Endothelial cell (in vitro differentiated cells): Measurements from ENCODE around the gene P2RX5. TPM values are rescaled to one million over a fixed set of nuclear protein-coding genes. Genes with fewer than 3 reads are reported as not detected.

Experiments used
- DNase-seq: peaks from one replicate; pipeline ENCODE4 v3.0.0; 2021; ENCODE audit warnings: low spot score
- H3K27ac Mint-ChIP-seq: one replicate; pipeline ENCODE4 v1.8.0; 2021; ENCODE audit warnings: mixed read lengths, inconsistent platforms; ENCODE audit not compliant: unreplicated experiment
- H3K27me3 Mint-ChIP-seq: one replicate; pipeline ENCODE4 v1.8.0; 2021; ENCODE audit warnings: mild to moderate bottlenecking, moderate library complexity, mixed read lengths, inconsistent platforms; ENCODE audit not compliant: unreplicated experiment
- H3K36me3 Mint-ChIP-seq: one replicate; pipeline ENCODE4 v1.8.0; 2021; ENCODE audit warnings: mild to moderate bottlenecking, low read depth, mixed read lengths, inconsistent platforms; ENCODE audit not compliant: unreplicated experiment
- H3K4me1 Mint-ChIP-seq: one replicate; pipeline ENCODE4 v1.8.0; 2021; ENCODE audit warnings: mild to moderate bottlenecking, mixed read lengths, inconsistent platforms; ENCODE audit not compliant: unreplicated experiment
- H3K4me3 Mint-ChIP-seq: one replicate; pipeline ENCODE4 v1.8.0; 2021; ENCODE audit warnings: mild to moderate bottlenecking, mixed read lengths, inconsistent platforms; ENCODE audit not compliant: unreplicated experiment
- H3K9me3 Mint-ChIP-seq: one replicate; pipeline ENCODE4 v1.8.0; 2021; ENCODE audit warnings: mixed read lengths, inconsistent platforms; ENCODE audit not compliant: unreplicated experiment
- total RNA-seq: library from RNA; stranded (reverse); fragmentation: NEBNext Ultra II Directional; extraction: Animal tissue kit (Norgen Biotek cat#: 25700); gene quantifications from one replicate; pipeline ENCODE4 v1.2.1, GENCODE V29; 2021; ENCODE audit not compliant: unreplicated experiment
- TF ChIP-seq, protein P1 (sequence below): fragments of 200-600 bp; sonication (generic); IDR thresholded peaks from one replicate; pipeline ENCODE4 v1.5.0; 2021; ENCODE audit warnings: antibody characterized with exemption; ENCODE audit not compliant: unreplicated experiment

The P2RX5 gene
- total RNA-seq, 1 donor from 2014 or later, result 0.36 TPM

DNA sequence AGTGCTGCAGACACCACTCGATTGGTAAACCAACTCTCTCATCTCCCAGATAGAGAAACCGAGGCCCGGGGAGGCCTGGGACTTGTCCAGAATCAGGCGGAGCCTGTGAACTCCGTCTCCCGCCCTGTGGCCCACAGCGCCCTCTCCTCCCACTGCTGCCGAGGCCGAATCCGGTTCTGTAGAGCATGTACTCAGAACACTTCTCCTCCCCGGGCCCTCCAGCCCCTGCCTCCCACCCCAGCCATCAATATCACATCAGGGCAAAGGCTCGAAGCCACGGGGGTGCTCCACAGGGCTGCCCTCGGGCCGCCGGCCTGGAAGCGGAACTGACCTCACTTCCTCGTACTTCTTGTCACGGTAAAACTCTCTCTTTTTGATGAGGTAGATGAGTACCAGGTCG, 14.4 kb downstream of the P2RX5 start:
- no peak overlapping the region for H3K27ac Mint-ChIP-seq
- no peaks in the 10 kb centered on the region for H3K9me3 Mint-ChIP-seq
- no peak overlapping the region for H3K4me3 Mint-ChIP-seq
- TF ChIP-seq, protein P1, sequence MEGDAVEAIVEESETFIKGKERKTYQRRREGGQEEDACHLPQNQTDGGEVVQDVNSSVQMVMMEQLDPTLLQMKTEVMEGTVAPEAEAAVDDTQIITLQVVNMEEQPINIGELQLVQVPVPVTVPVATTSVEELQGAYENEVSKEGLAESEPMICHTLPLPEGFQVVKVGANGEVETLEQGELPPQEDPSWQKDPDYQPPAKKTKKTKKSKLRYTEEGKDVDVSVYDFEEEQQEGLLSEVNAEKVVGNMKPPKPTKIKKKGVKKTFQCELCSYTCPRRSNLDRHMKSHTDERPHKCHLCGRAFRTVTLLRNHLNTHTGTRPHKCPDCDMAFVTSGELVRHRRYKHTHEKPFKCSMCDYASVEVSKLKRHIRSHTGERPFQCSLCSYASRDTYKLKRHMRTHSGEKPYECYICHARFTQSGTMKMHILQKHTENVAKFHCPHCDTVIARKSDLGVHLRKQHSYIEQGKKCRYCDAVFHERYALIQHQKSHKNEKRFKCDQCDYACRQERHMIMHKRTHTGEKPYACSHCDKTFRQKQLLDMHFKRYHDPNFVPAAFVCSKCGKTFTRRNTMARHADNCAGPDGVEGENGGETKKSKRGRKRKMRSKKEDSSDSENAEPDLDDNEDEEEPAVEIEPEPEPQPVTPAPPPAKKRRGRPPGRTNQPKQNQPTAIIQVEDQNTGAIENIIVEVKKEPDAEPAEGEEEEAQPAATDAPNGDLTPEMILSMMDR, result no peak
- no peaks in the 10 kb centered on the region for H3K4me1 Mint-ChIP-seq
- H3K36me3 Mint-ChIP-seq, result no peaks in the 10 kb centered on the region
- no peak for DNase-seq
- H3K27me3 Mint-ChIP-seq, result peaks cover 6% of the 10 kb centered on the region

DNA sequence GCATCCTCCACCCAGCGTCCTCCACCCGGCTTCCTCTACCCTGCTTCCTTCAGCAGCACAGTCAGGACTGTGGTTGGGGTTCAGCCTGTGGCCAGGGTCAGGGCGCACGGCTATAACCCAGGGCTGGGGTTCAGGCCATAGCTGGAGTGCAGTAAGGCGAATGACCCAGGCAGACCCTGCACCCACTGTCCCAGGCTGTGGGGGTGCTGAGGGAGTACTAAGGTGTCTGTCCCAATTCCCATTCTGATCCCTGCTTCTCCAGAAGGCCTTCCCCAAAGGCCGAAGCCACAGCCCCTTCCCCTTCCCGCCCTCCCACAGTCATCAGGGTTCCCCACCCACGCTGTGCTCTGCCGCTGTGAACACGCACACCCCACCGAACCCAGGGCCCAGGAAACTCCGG, 14.9 kb downstream of the P2RX5 start:
- Mint-ChIP-seq H3K9me3 (no peaks in the 10 kb centered on the region), H3K4me1 (no peaks in the 10 kb centered on the region), H3K36me3 (no peaks in the 10 kb centered on the region), H3K4me3 (no peak overlapping the region), H3K27me3 (peaks cover 6% of the 10 kb centered on the region), H3K27ac (no peak overlapping the region)
- DNase-seq, result no peak
- TF ChIP-seq, protein P1, result no peak

DNA sequence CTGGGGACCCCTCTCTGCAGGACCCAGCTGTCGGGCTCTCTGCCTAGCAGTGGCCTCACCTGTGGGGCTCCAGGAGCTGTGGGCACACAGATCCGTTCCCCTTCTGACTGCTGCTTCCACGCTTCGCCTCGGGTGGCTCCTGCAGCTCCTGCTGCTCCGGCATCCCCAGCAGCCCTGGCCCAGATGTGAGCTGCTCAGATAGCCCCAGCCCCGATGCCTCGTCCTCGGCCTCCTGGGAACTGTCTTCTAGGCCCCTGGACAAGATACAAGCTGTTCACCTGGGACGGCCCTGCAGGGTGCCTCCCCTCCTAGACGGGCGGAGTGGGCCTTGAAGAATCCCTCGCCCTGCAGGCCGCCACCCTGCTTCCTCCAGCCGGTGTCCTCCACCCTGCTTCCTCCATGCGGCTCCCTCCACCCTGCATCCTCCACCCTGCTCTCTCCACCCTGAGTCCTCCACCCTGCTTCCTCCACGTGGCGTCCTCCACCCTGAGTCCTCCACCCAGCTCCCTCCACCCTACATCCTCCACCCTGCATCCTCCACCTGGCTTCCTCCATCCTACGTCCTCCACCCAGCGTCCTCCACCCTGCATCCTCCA, 16.3 kb downstream of the P2RX5 start:
- Mint-ChIP-seq H3K4me3 (no peak overlapping the region), H3K36me3 (no peaks in the 10 kb centered on the region), H3K27me3 (peaks cover 3% of the 10 kb centered on the region), H3K4me1 (no peaks in the 10 kb centered on the region), H3K9me3 (no peaks in the 10 kb centered on the region), H3K27ac (no peak overlapping the region)
- TF ChIP-seq, protein P1, result no peak
- no peak for DNase-seq

DNA sequence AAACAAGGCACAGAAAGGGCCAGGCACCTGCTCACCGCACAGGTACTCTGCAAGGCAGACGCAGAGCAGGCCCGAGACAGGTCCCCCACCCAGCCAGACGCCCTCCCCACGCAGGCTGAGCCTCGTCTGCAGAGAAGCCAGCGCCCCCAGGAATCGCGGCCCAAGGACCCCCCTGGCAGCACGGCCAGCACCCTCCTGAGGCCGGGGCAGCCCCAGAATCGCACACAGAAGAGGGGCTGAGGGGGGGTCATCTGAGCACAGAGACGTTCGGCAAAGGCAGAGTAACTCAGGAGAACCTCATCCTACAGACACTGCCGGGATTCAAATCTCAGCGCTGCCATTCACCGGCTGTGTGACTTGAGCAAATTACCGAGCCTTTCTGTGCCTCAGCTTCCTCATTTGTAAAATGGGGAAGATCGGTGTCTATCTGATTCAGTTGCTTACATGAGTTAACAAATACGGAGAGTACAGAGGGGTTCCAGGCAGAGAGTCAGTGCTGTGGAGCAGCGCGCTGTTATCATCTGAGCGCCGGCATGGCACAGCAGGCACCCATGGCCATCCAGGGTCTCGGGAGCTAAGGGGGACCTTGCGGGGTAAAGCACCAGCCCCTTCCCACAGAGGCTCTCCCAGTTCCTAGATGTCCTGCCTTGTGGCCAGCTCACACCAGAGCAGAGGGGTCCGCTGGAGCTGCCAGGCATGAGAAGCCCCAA, 17.0 kb downstream of the P2RX5 start:
- Mint-ChIP-seq H3K9me3 (no peaks in the 10 kb centered on the region), H3K4me3 (no peak overlapping the region), H3K27me3 (peaks cover 3% of the 10 kb centered on the region), H3K27ac (no peak overlapping the region), H3K36me3 (no peaks in the 10 kb centered on the region), H3K4me1 (no peaks in the 10 kb centered on the region)
- TF ChIP-seq, protein P1, result no peak
- DNase-seq, result no peak

DNA sequence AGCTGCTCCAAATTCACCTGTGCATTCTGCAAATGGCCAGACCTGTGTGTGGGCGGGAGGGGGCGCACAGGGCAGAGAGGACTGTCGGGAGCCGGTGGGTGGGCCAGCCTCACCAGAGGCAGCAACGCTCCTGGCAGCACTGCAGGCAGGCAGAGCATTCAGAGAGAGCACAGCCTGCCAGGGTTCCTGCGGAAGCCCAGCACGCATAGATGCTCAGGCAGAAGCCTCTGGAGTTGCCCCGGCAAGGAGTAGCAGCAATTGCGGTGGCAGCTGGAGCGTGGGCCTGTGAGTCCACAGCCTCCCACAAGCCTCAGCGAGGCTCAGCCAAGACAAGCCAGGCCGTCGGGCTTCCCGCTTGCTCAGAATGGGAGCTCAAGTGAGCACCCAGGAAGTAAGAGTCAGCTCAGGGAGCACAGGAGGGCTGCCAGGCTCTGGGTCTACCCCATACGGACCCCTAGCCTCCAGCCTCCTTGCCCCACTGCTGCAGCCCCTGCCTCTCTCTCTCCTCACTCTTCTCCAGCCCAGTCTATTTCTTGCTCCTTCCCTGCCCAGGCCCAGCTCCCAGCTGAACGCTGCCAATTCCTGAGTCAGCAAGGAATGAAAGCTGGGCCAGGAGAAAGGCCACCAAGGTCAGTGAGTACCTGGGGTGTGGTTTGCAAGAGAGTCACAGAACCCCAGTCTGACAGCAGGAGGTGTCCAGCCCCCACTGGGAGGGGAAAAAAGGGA, 17.7 kb downstream of the P2RX5 start:
- H3K4me1 Mint-ChIP-seq, result no peaks in the 10 kb centered on the region
- H3K27me3 Mint-ChIP-seq, result peaks cover 3% of the 10 kb centered on the region
- H3K36me3 Mint-ChIP-seq, result no peaks in the 10 kb centered on the region
- H3K9me3 Mint-ChIP-seq, result no peaks in the 10 kb centered on the region
- DNase-seq, result no peak
- TF ChIP-seq, protein P1, result no peak
- no peak overlapping the region for H3K4me3 Mint-ChIP-seq
- no peak overlapping the region for H3K27ac Mint-ChIP-seq
